HS-27A (cell line): ENCODE data around the gene PTPN7.

Source experiments
- DNase-seq: peaks from one replicate; pipeline ENCODE4 v3.0.0-alpha.2; 2012; ENCODE audit warnings: low read depth, missing footprints

Gene PTPN7

GRCh38 chr1:202165942-202166843 lies 5.8 kb upstream of the PTPN7 start:
- DNase-seq: no peak

GRCh38 chr1:202165267-202165941 lies 5.0 kb upstream of the PTPN7 start:
- DNase-seq: no peak

GRCh38 chr1:202164271-202165037 lies 4.1 kb upstream of the PTPN7 start:
- DNase-seq: no peak

- DNase-seq: no peak
Measured at GRCh38 chr1:202163281-202164270, 3.2 kb upstream of the PTPN7 start.

- DNase-seq: no peak
Measured at GRCh38 chr1:202162418-202163280, 2.2 kb upstream of the PTPN7 start.

GRCh38 chr1:202162047-202162417 lies 1.6 kb upstream of the PTPN7 start:
- DNase-seq: no peak

- DNase-seq: no peak
Measured at GRCh38 chr1:202161151-202162046, 997 bp upstream of the PTPN7 start.

GRCh38 chr1:202159534-202160371 lies 649 bp downstream of the PTPN7 start:
- no peak for DNase-seq

- no peak for DNase-seq
Measured at GRCh38 chr1:202158810-202159533, 1.4 kb downstream of the PTPN7 start.

- DNase-seq: no peak
Measured at GRCh38 chr1:202157945-202158344, 2.5 kb downstream of the PTPN7 start.

GRCh38 chr1:202156590-202156989 lies 3.8 kb downstream of the PTPN7 start:
- no peak for DNase-seq

GRCh38 chr1:202155478-202156021 lies 4.9 kb downstream of the PTPN7 start:
- DNase-seq: peak; percentile 27

- DNase-seq: no peak
Measured at GRCh38 chr1:202154766-202155477, 5.5 kb downstream of the PTPN7 start.

- DNase-seq: no peak
Measured at GRCh38 chr1:202154148-202154765, 6.1 kb downstream of the PTPN7 start.

- DNase-seq: no peak
Measured at GRCh38 chr1:202153284-202153683, 7.1 kb downstream of the PTPN7 start.

GRCh38 chr1:202152399-202152798 lies 8.0 kb downstream of the PTPN7 start:
- DNase-seq: no peak
